K562 (cell line): Measurements from ENCODE around the gene BDNF. TPM values are rescaled to one million over a fixed set of nuclear protein-coding genes. Genes with fewer than 3 reads are reported as not detected.

Source experiments
- ATAC-seq: fragments of 200-7000 bp; cut with Tn5 transposase; 3 replicates; pipeline ENCODE4 v1.9.1; 2020; ENCODE audit warnings: moderate library complexity
- BruUV-seq: library from RNA; stranded (reverse); fragments of 400-500 nt; replicated peaks from 2 replicates; lab custom pipeline; 2021; lab: Mats Ljungman, UMichigan
- CTCF ChIA-PET: fragments of 300-600 bp; formaldehyde crosslinking; extraction: SDS; loops from one replicate; lab custom pipeline; 2021; ENCODE audit warnings: low intra/inter-chr PET ratio; lab: Yijun Ruan, JAX
- POLR2A ChIA-PET: fragments of 300-600, 350-650 bp; sonication (Branson Sonifier 250); formaldehyde crosslinking; extraction: SDS; loops from one replicate; lab custom pipeline; 2021; ENCODE audit warnings: antibody characterized with exemption, inconsistent platforms; lab: Yijun Ruan, JAX
- DNase-seq, 4 experiments: peaks; one replicate each; pipeline versions ENCODE4 v3.0.0 to v3.0.0-alpha.2; 2011 to 2018; ENCODE audit warnings: low spot score in 3 of 4, mixed read lengths in 3 of 4; ENCODE audit errors: extremely low read depth in 1 of 4
- FAIRE-seq: peaks from 2 replicates; lab custom pipeline; 2011; peaks lifted over from hg19 to GRCh38; lab: Jason Lieb, UNC
- H2AFZ ChIP-seq: 2 replicates; pipeline ENCODE4 v1.6.0; 2011; ENCODE audit warnings: low read depth, low read length, control low read depth, inconsistent platforms
- H3K27ac ChIP-seq: fragments of 200-600 bp; 3 replicates; pipeline ENCODE4 v1.8.0; 2011; ENCODE audit warnings: low read depth, mild to moderate bottlenecking, control low read depth, inconsistent platforms, low read length, moderate library complexity, mixed read lengths; ENCODE audit errors: extremely low read depth
- H3K27me3 ChIP-seq, 2 experiments: fragments of 300-600 bp in 1 of 2; 2 replicates in 1 of 2; 3 replicates in 1 of 2; pipeline versions ENCODE4 v1.6.0 to v1.8.0; 2011; ENCODE audit warnings: inconsistent platforms in 2 of 2, low read length in 2 of 2, mild to moderate bottlenecking in 1 of 2, mixed read lengths in 1 of 2, moderate library complexity in 1 of 2; ENCODE audit not compliant: control insufficient read depth in 2 of 2, insufficient read depth in 2 of 2
- H3K36me3 ChIP-seq: fragments of 300-600 bp; 3 replicates; pipeline ENCODE4 v1.8.0; 2011; ENCODE audit warnings: mild to moderate bottlenecking, low read length, inconsistent platforms; ENCODE audit not compliant: control insufficient read depth, insufficient read depth
- H3K4me1 ChIP-seq, 2 experiments: fragments of 200-600 bp in 1 of 2; replicated peaks in 1 of 2; 2 replicates in 1 of 2; 3 replicates in 1 of 2; pipeline versions ENCODE4 v1.5.1 to v1.8.0; 2011; ENCODE audit warnings: inconsistent platforms in 2 of 2, low read length in 2 of 2, mild to moderate bottlenecking in 1 of 2, mixed read lengths in 1 of 2, moderate library complexity in 1 of 2; ENCODE audit not compliant: control insufficient read depth in 2 of 2, insufficient read depth in 2 of 2
- H3K4me2 ChIP-seq: 2 replicates; pipeline ENCODE4 v1.6.1; 2011; ENCODE audit warnings: low read length, control low read depth, inconsistent platforms, mixed read lengths; ENCODE audit not compliant: insufficient read depth
- H3K4me3 ChIP-seq: fragments of 200-600 bp; sonication (generic), shearing (Covaris generic); 2 replicates; pipeline ENCODE4 v1.5.1; 2016; ENCODE audit warnings: control low read depth, inconsistent platforms
- H3K79me2 ChIP-seq: fragments of 200-600 bp; 3 replicates; pipeline ENCODE4 v1.8.0; 2011; ENCODE audit warnings: low read length, inconsistent platforms; ENCODE audit not compliant: control insufficient read depth, insufficient read depth
- H3K9ac ChIP-seq, 2 experiments: 2 replicates each; pipeline versions ENCODE4 v1.6.0 to v1.6.1; 2011; ENCODE audit warnings: low read depth in 2 of 2, low read length in 2 of 2, control low read depth in 1 of 2, inconsistent platforms in 1 of 2, mild to moderate bottlenecking in 1 of 2, mixed read lengths in 1 of 2; ENCODE audit not compliant: insufficient read depth in 1 of 2
- H3K9me1 ChIP-seq: one replicate; pipeline ENCODE4 v1.6.0; 2011; ENCODE audit warnings: inconsistent platforms, mild to moderate bottlenecking, low read length, moderate library complexity; ENCODE audit not compliant: control insufficient read depth, insufficient read depth
- H3K9me3 ChIP-seq: replicated peaks from 2 replicates; pipeline ENCODE4 v1.5.1; 2011; ENCODE audit warnings: low read depth, low read length, inconsistent platforms; ENCODE audit not compliant: control insufficient read depth, insufficient read depth
- H4K20me1 ChIP-seq: replicated peaks from 2 replicates; pipeline ENCODE4 v1.6.1; 2011; ENCODE audit warnings: low read length, inconsistent platforms, mixed read lengths; ENCODE audit not compliant: control insufficient read depth, insufficient read depth
- CHCHD3 ChIP-seq: fragments of 250-450 bp; sonication (Bioruptor Pico); IDR thresholded peaks from 2 replicates; pipeline ENCODE4 v2.1.2; 2022; ENCODE audit warnings: mild to moderate bottlenecking
- HMGN3 ChIP-seq: IDR thresholded peaks from 2 replicates; pipeline ENCODE4 v1.6.1; 2011; ENCODE audit warnings: borderline replicate concordance, low read depth, mild to moderate bottlenecking, mixed read lengths, low read length; ENCODE audit not compliant: insufficient read length; ENCODE audit errors: extremely low read depth
- MTA2 ChIP-seq: fragments of 450-650 bp; IDR thresholded peaks from 2 replicates; pipeline ENCODE4 v1.6.1; 2016; ENCODE audit warnings: low read depth
- POLR2H ChIP-seq: IDR thresholded peaks from 2 replicates; pipeline ENCODE4 v1.6.1; 2016; ENCODE audit warnings: missing genetic modification characterization, low read depth, mild to moderate bottlenecking, control low read depth, missing compliant biosample characterization, moderate library complexity
- SMARCB1 ChIP-seq: IDR thresholded peaks from 2 replicates; pipeline ENCODE4 v1.6.1; 2011; ENCODE audit warnings: improper control_type of control experiment, low read depth; ENCODE audit not compliant: insufficient read length
- SNIP1 ChIP-seq: fragments of 450-650 bp; IDR thresholded peaks from 2 replicates; pipeline ENCODE4 v1.7.1; 2017; ENCODE audit warnings: low read depth, mild to moderate bottlenecking
- STAT6 ChIP-seq: sonication (generic); formaldehyde crosslinking; IDR thresholded peaks from 2 replicates; pipeline ENCODE4 v1.8.1; 2023; ENCODE audit warnings: mild to moderate bottlenecking, missing genetic modification reagents
- WGBS: fragments of 100-300 bp; shearing (Covaris generic); methylation state at CpG from one replicate; pipeline ENCODE4 v1.1.6; 2016; ENCODE audit warnings: low coverage, mixed read lengths; ENCODE audit not compliant: insufficient coverage; ENCODE audit errors: missing lambda C conversion rate; 5-methylcytosine and 5-hydroxymethylcytosine counted together
- in situ Hi-C: fragments of 300-500 bp; cut with MboI; formaldehyde crosslinking; loops from 4 replicates; pipeline ENCODE4 v1.15.0; 2018; ENCODE audit warnings: inconsistent platforms, mixed read lengths
- intact Hi-C: fragments of 100-400 bp; cut with micrococcal nuclease; formaldehyde crosslinking; loops from 2 replicates; pipeline ENCODE4 v1.14.2; 2022
- polyA plus RNA-seq, 8 experiments: library from polyadenylated mRNA; depleted of rRNA in 4 of 8; stranded (reverse) in 5 of 8; unstranded in 3 of 8; fragments of >200 nt; fragmentation: Nextera tagmentation in 2 of 8; fragmentation: Illumina TruSeq in 1 of 8; extraction: Ambion mirVana in 2 of 8; extraction: Trizol in 1 of 8; gene quantifications; 2 replicates each; pipeline versions ENCODE4 v1.2.1 to v1.2.3, GENCODE V29; 2011 to 2014; ENCODE audit warnings: inconsistent platforms in 1 of 8, missing spikeins in 1 of 8
- total RNA-seq, 7 experiments: library from RNA; depleted of rRNA in 6 of 7; stranded (reverse); fragments of >200 nt in 6 of 7; fragmentation: Illumina TruSeq in 2 of 7; extraction: Trizol in 2 of 7; gene quantifications; 2 replicates each; pipeline versions ENCODE4 v1.2.1 to v1.2.3, GENCODE V29; 2011 to 2021; ENCODE audit warnings: low replicate concordance in 1 of 7
- TF ChIP-seq, protein P1 (sequence below), 2 experiments: fragments of 450-650 bp; IDR thresholded peaks; 2 replicates each; pipeline ENCODE4 v1.6.1; 2016

BDNF gene
- total and polyA plus RNA-seq, 9 of the 15 experiments (the other 6 are each of a cell fraction or from before 2014, with no cell fraction given): 0.04 TPM; not detected in 8

- no peak for TF ChIP-seq SMARCB1
- TF ChIP-seq, protein P1, sequence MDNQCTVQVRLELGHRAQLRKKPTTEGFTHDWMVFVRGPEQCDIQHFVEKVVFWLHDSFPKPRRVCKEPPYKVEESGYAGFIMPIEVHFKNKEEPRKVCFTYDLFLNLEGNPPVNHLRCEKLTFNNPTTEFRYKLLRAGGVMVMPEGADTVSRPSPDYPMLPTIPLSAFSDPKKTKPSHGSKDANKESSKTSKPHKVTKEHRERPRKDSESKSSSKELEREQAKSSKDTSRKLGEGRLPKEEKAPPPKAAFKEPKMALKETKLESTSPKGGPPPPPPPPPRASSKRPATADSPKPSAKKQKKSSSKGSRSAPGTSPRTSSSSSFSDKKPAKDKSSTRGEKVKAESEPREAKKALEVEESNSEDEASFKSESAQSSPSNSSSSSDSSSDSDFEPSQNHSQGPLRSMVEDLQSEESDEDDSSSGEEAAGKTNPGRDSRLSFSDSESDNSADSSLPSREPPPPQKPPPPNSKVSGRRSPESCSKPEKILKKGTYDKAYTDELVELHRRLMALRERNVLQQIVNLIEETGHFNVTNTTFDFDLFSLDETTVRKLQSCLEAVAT (IDR thresholded peaks at IDR 0.05): no peak
- no peak for TF ChIP-seq CHCHD3 (CRISPR knock-in tag)
- TF ChIP-seq, all 486 proteins: peak for 0
Observed at GRCh38 chr11:27610946-27611345, 89.3 kb downstream of the BDNF start (continued).

GRCh38 chr11:27610280-27610679 is 90.0 kb downstream of the BDNF start:
- ChIA-PET CTCF (no interaction called here), POLR2A (no interaction called here)
- Histone ChIP-seq H3K27ac (no peak overlapping the region), H3K9ac (no peak overlapping the region), H4K20me1 (no peaks in the 10 kb centered on the region), H3K4me2 (no peak overlapping the region), H3K9me3 (no peaks in the 10 kb centered on the region), H3K4me1 (no peaks in the 10 kb centered on the region), H3K27me3 (no peaks in the 10 kb centered on the region), H2AFZ (no peak overlapping the region), H3K79me2 (no peaks in the 10 kb centered on the region), H3K4me3 (no peak overlapping the region), H3K9me1 (no peaks in the 10 kb centered on the region), H3K36me3 (no peaks in the 10 kb centered on the region)
- WGBS: 0% methylated on average over 3 of the region's 3 CpGs
- in situ Hi-C loops (no loop called here), intact Hi-C loops (no loop called here)
- ATAC-seq (no peak), DNase-seq (no peak), FAIRE-seq (no peak)
- no peak for TF ChIP-seq MTA2
- TF ChIP-seq HMGN3: no peak
- TF ChIP-seq POLR2H (tag): no peak
- TF ChIP-seq STAT6 (CRISPR knock-in tag): no peak
- TF ChIP-seq SNIP1: no peak
- TF ChIP-seq, protein P1 (IDR thresholded peaks at IDR 0.05): no peak
- BruUV-seq: no TSS peak
